SJSA1 (cell line): ENCODE data around the gene MGME1. TPM values are rescaled to one million over a fixed set of nuclear protein-coding genes. Genes with fewer than 3 reads are reported as not detected.
A peak's percentile ranks its signal among the peaks of the same experiment; 100 is the strongest.

Experiments
- DNase-seq, 2 experiments: peaks; one replicate each; pipeline ENCODE4 v3.0.0-alpha.2; 2015 to 2020; ENCODE audit warnings: low spot score in 2 of 2, low read depth in 1 of 2
- H3K27ac ChIP-seq: fragments of 250-450 bp; sonication (Bioruptor Pico); 2 replicates; pipeline ENCODE4 v1.5.1; 2020; ENCODE audit warnings: mild to moderate bottlenecking, moderate library complexity
- H3K27me3 ChIP-seq: fragments of 250-450 bp; sonication (Bioruptor Pico); replicated peaks from 2 replicates; pipeline ENCODE4 v1.5.1; 2020; ENCODE audit warnings: mild to moderate bottlenecking, moderate library complexity
- H3K36me3 ChIP-seq: fragments of 250-450 bp; sonication (Bioruptor Pico); 2 replicates; pipeline ENCODE4 v1.5.1; 2020; ENCODE audit warnings: mild to moderate bottlenecking
- H3K4me1 ChIP-seq: fragments of 250-450 bp; sonication (Bioruptor Pico); replicated peaks from 2 replicates; pipeline ENCODE4 v1.6.1; 2021; ENCODE audit warnings: mild to moderate bottlenecking
- H3K4me3 ChIP-seq: fragments of 250-450 bp; sonication (Bioruptor Pico); 2 replicates; pipeline ENCODE4 v1.5.1; 2020; ENCODE audit warnings: mild to moderate bottlenecking
- H3K9me3 ChIP-seq: fragments of 250-450 bp; sonication (Bioruptor Pico); replicated peaks from 2 replicates; pipeline ENCODE4 v1.5.1; 2020; ENCODE audit warnings: mild to moderate bottlenecking
- total RNA-seq: library from RNA; depleted of rRNA; stranded (reverse); fragments of >200 nt; shearing (Covaris generic); gene quantifications from 2 replicates; pipeline ENCODE4 v1.2.3, GENCODE V29; 2014

Gene MGME1
- total RNA-seq, 1 experiment from 2014 or later, result 20.6 TPM

GRCh38 chr20:17971300-17972013 lies 2.6 kb downstream of the MGME1 start:
- H3K4me3 ChIP-seq, result peak overlapping the region; percentile 75
- no peaks in the 10 kb centered on the region for H3K27me3 ChIP-seq
- no peaks in the 10 kb centered on the region for H3K9me3 ChIP-seq
- peaks cover 54% of the 10 kb centered on the region for H3K36me3 ChIP-seq
- peak in 1 of 2 experiments; percentile 31 for DNase-seq
- H3K27ac ChIP-seq, result peak overlapping the region; percentile 7; the same call in 1 of the 2 replicates
- peaks cover 20% of the 10 kb centered on the region for H3K4me1 ChIP-seq

DNA sequence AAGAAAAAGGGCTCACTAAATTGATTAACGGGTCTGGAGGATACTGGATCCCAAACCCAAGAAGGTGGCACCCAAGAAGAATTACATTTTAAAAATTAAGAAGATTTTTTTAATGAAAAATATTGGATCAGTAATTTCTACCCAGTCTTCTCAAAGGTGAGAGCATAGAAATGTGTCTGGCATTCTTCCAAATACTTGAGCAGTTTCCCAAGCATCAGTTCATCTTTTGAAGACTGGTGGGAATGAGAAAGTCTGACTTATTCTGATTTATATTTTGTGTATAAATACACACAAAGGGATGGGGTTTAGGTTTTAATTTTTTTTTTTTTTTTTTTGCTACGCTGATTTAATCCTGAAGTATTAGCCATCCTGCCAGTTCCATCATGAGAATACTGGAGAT lies 3.3 kb downstream of the MGME1 start:
- Histone ChIP-seq H3K36me3 (peaks cover 53% of the 10 kb centered on the region), H3K27me3 (no peaks in the 10 kb centered on the region), H3K9me3 (no peaks in the 10 kb centered on the region), H3K27ac (no peak overlapping the region), H3K4me1 (peaks cover 16% of the 10 kb centered on the region), H3K4me3 (peak overlapping the region; percentile 75)
- no peak for DNase-seq

DNA sequence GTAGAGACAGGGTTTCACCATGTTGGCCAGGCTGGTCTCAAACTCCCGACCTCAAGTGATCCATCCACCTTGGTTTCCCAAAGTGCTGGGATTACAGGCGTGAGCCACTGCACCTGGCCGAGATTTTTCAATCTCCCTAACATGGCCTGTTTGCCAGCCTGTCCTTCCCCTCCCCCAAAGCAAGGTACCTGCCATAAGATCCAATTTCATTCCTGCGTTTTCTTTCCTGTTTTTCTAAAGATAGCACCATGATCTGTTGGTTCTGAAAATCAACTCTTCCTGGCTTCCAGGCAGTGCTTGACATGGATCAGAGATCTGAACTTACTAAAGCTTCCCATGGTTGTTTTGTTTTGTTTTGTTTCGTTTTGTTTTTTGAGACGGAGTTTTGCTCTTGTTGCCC lies 7.5 kb downstream of the MGME1 start:
- peaks cover 8% of the 10 kb centered on the region for H3K4me1 ChIP-seq
- H3K9me3 ChIP-seq, result no peaks in the 10 kb centered on the region
- H3K27ac ChIP-seq, result no peak overlapping the region
- H3K36me3 ChIP-seq, result peaks cover 53% of the 10 kb centered on the region
- no peak for DNase-seq
- H3K4me3 ChIP-seq, result no peak overlapping the region
- no peaks in the 10 kb centered on the region for H3K27me3 ChIP-seq

DNA sequence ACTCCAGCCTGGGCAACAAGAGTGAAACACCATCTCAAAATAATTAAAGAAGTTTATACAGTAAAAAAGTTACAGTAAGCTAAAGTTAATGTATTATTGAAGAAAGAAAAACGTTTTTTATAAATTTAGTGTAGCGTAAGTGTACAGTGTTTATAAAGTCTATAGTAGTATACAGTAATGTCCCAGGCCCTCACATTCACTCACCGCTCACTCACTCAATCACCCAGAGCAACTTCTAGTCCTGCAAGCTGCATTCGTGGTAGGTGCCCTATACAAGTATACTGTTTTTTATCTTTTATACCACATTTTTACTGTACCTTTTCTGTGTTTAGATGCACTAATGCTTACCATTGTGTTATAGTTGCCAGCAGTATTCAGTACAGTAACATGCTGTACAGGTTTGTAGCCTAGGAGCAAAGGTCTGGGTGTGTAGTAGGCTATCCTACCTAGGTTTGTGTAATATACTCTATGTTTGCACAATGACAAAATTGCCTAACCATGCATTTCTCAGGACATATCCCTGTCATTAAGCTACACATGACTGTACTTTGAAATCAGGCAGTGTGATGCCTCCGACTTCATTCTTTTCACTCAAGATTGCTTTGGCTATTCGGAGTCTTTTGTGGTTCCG lies 16.7 kb downstream of the MGME1 start:
- Histone ChIP-seq H3K4me1 (no peaks in the 10 kb centered on the region), H3K27me3 (no peaks in the 10 kb centered on the region), H3K4me3 (no peak overlapping the region), H3K27ac (no peak overlapping the region), H3K9me3 (no peaks in the 10 kb centered on the region), H3K36me3 (peaks cover 47% of the 10 kb centered on the region)
- no peak for DNase-seq

- Histone ChIP-seq H3K9me3 (no peaks in the 10 kb centered on the region), H3K4me3 (no peak overlapping the region), H3K27ac (no peak overlapping the region), H3K27me3 (no peaks in the 10 kb centered on the region), H3K4me1 (no peaks in the 10 kb centered on the region), H3K36me3 (peaks cover 47% of the 10 kb centered on the region)
- DNase-seq, result no peak
These were observed 19.2 kb downstream of the MGME1 start for GRCh38 chr20:17987988-17988387.

GRCh38 chr20:17990278-17990972 lies 21.6 kb downstream of the MGME1 start:
- H3K9me3 ChIP-seq, result no peaks in the 10 kb centered on the region
- no peak overlapping the region for H3K4me3 ChIP-seq
- DNase-seq, result no peak
- peaks cover 43% of the 10 kb centered on the region for H3K36me3 ChIP-seq
- no peaks in the 10 kb centered on the region for H3K4me1 ChIP-seq
- no peak overlapping the region for H3K27ac ChIP-seq
- H3K27me3 ChIP-seq, result no peaks in the 10 kb centered on the region

GRCh38 chr20:17992224-17992637 lies 23.4 kb downstream of the MGME1 start:
- Histone ChIP-seq H3K4me1 (peaks cover 3% of the 10 kb centered on the region; the same call in 1 of the 2 replicates), H3K36me3 (peaks cover 30% of the 10 kb centered on the region), H3K27me3 (no peaks in the 10 kb centered on the region), H3K9me3 (no peaks in the 10 kb centered on the region), H3K4me3 (no peak overlapping the region), H3K27ac (no peak overlapping the region)
- DNase-seq, result no peak

GRCh38 chr20:17992847-17993513 lies 24.2 kb downstream of the MGME1 start:
- no peak overlapping the region for H3K27ac ChIP-seq
- H3K4me3 ChIP-seq, result no peak overlapping the region
- H3K27me3 ChIP-seq, result no peaks in the 10 kb centered on the region
- peaks cover 3% of the 10 kb centered on the region; the same call in 1 of the 2 replicates for H3K4me1 ChIP-seq
- peaks cover 24% of the 10 kb centered on the region for H3K36me3 ChIP-seq
- DNase-seq, result no peak
- no peaks in the 10 kb centered on the region for H3K9me3 ChIP-seq

DNA sequence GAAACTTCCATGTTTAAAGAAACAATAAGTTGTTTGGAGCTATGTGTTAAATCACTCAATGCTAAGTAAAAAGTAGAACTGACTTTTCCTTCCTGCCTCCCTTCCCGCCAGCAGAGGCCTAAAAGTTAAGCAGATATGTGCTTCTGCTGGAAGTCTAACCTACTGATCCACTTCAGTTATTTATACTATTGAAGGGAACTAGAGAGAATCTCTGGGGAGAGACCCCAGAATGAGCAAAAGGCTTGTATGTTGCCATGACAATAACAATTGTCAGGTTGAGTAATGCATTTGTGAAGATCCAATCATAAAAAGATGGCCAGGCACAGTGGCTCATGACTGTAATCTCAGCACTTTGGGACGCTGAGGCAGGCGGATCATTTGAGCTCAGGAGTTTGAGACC lies 24.7 kb downstream of the MGME1 start:
- no peak for DNase-seq
- Histone ChIP-seq H3K36me3 (peaks cover 21% of the 10 kb centered on the region), H3K4me1 (peaks cover 3% of the 10 kb centered on the region; the same call in 1 of the 2 replicates), H3K27me3 (no peaks in the 10 kb centered on the region), H3K27ac (no peak overlapping the region), H3K4me3 (no peak overlapping the region), H3K9me3 (no peaks in the 10 kb centered on the region)

DNA sequence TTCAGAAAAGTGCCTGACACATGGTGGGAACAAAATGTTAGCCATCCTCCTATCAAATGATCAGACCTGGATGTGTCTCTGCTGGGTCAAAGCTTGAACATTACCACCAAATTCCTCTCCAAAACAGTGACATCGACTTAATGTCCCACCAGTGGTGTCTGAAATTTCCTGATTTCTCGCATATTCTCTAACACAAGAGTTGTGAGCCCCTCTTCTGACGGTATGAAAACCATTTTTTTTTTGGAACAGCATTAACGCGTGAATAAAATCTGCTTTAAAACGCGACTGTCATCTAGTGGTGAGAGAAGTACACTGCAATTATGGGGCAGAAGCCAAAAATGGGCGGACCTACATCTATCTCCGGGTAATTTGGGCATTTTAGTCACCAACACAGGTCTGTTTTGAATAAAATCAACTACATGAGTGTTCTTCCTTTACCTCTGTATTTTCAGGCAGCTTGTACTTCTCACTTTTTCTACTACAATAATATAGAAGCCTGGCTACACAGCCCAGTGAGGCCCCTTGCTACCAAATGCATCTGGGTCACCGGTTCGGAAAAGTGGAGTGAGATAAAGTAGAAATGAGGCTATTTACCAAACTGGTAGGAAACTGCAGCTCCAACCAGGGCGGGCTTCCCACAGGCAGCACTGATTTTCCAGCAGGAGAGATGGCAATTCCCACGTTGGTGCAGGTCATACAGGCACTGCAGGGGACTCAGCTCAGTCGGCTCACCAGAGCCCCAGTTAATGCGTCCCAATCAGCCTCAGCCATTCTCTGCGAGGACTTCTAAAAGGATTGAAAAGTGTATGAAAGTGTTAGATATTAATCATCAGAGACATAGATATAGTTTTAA lies 27.4 kb downstream of the MGME1 start:
- no peak overlapping the region for H3K27ac ChIP-seq
- no peaks in the 10 kb centered on the region for H3K9me3 ChIP-seq

DNA sequence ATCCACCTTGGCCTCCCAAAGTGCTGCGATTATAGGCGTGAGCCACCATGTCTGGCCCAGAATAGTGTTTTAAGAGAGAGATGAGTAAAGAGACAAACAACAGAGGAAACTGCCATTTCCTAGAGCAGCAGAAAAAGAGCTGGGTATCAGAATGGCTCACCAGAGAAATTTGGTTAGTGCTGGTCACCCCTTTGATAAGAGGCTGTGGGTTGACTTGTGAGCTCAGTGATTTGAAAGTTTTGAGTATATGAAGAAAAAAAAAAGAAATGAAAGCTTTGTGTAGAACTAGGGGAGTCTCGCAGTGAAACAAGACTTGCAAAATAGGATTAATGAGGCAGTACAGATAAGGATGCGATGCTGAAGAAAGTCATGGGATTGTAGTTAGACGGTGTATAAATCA lies 29.6 kb downstream of the MGME1 start:
- Histone ChIP-seq H3K4me3 (no peak overlapping the region), H3K27ac (no peak overlapping the region), H3K27me3 (no peaks in the 10 kb centered on the region), H3K36me3 (no peaks in the 10 kb centered on the region), H3K4me1 (peaks cover 3% of the 10 kb centered on the region; the same call in 1 of the 2 replicates), H3K9me3 (no peaks in the 10 kb centered on the region)
- no peak for DNase-seq

More for the DNA sequence above, 27.4 kb downstream of the MGME1 start:
- Histone ChIP-seq H3K27me3 (no peaks in the 10 kb centered on the region), H3K4me3 (no peak overlapping the region), H3K4me1 (peaks cover 3% of the 10 kb centered on the region; the same call in 1 of the 2 replicates), H3K36me3 (peaks cover under 1% of the 10 kb centered on the region; the same call in 1 of the 2 replicates)
- peak in 1 of 2 experiments; percentile 45 for DNase-seq

GRCh38 chr20:17999566-17999965 lies 30.7 kb downstream of the MGME1 start:
- H3K36me3 ChIP-seq, result no peaks in the 10 kb centered on the region
- no peaks in the 10 kb centered on the region for H3K9me3 ChIP-seq
- H3K4me3 ChIP-seq, result no peak overlapping the region
- peaks cover 3% of the 10 kb centered on the region; the same call in 1 of the 2 replicates for H3K4me1 ChIP-seq
- H3K27ac ChIP-seq, result no peak overlapping the region
- no peak for DNase-seq
- no peaks in the 10 kb centered on the region for H3K27me3 ChIP-seq
